IPS DF 6.9 (cell line): ENCODE results near the gene ASB18.
"Not testable (repeated sequence)": the region's sequence is repeated elsewhere in the genome, so short reads cannot be mapped to it uniquely, and the experiment has no call there.

Source experiments
- DNase-seq: peaks from one replicate; pipeline ENCODE4 v3.0.0-alpha.2; 2013; ENCODE audit warnings: low read depth, low spot score
- H3K27ac ChIP-seq: one replicate; pipeline ENCODE4 v1.5.1; 2013; ENCODE audit warnings: low read length, control low read depth
- H3K27me3 ChIP-seq: 2 replicates; pipeline ENCODE4 v1.6.1; 2013; ENCODE audit warnings: mild to moderate bottlenecking, low read length; ENCODE audit not compliant: control insufficient read depth, insufficient read depth
- H3K36me3 ChIP-seq: 2 replicates; pipeline ENCODE4 v1.6.1; 2013; ENCODE audit warnings: low read length; ENCODE audit not compliant: control insufficient read depth, insufficient read depth
- H3K4me1 ChIP-seq: 2 replicates; pipeline ENCODE4 v1.6.1; 2013; ENCODE audit warnings: low read length; ENCODE audit not compliant: control insufficient read depth, insufficient read depth
- H3K4me3 ChIP-seq: 2 replicates; pipeline ENCODE4 v1.5.1; 2013; ENCODE audit warnings: mild to moderate bottlenecking, low read length
- H3K9me3 ChIP-seq: 2 replicates; pipeline ENCODE4 v1.6.1; 2013; ENCODE audit warnings: low read length, inconsistent platforms; ENCODE audit not compliant: control insufficient read depth, insufficient read depth
- WGBS: extraction: QIAGEN DNeasy Blood & Tissue Kit; methylation state at CpG from one replicate; pipeline ENCODE4 v1.1.7; 2013; ENCODE audit warnings: mixed read lengths, missing lambda C conversion rate; ENCODE audit not compliant: insufficient read length, insufficient coverage; 5-methylcytosine and 5-hydroxymethylcytosine counted together

Gene ASB18

DNA sequence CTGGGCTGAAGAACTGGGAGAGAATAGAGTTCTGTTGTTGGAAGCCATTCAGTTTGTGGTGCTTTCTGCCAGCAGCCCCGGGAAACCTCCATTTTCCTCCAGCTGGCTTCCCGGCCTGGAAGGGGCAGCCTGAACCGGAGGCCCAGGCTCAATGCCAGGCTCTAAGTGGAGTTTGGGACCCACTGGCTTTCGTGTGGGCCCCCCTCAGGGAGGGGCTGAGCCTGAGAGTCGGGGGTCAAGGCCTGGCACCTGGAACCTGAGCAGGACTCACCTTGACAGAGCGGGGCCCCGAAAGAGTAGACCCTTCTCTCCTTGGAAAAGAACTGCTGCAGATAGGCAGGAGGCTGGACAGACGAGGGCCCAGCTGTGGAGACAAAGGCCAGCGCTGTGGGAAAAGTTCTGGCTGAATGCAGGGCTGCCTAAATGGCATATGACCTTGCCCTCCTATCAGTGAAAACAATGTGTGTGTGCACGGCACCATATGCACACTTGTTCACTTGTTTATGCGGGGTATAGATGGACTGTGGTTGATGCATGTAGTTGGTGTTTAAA lies 34.8 kb upstream of the ASB18 start:
- DNase-seq, result no peak
- H3K9me3 ChIP-seq, result no peaks in the 10 kb centered on the region
- no peak overlapping the region for H3K27ac ChIP-seq
- H3K27me3 ChIP-seq, result no peaks in the 10 kb centered on the region
- no peak overlapping the region for H3K4me3 ChIP-seq
- no peaks in the 10 kb centered on the region for H3K4me1 ChIP-seq
- no peaks in the 10 kb centered on the region for H3K36me3 ChIP-seq
- WGBS, result no CpG with 5 or more reads among the region's 11 CpGs

DNA sequence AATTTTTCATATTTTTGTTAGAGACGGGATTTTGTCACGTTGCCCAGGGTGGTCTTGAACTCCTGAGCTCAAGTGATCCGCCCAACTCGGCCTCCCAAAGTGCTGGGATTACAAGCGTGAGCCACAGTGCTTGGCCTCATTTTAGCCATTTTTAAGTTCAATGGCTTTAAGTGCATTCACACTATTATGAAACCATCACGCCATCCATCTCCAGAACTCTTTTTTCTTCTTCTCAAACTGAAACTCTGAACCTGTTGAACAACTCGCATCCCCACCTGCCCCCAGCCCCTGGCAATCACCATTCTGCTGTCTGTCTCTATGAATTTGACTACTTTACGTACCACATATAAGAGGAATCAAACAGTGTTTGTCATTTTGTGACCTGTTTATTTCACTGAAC lies 31.3 kb upstream of the ASB18 start:
- Histone ChIP-seq H3K9me3 (no peaks in the 10 kb centered on the region), H3K4me1 (no peaks in the 10 kb centered on the region), H3K36me3 (no peaks in the 10 kb centered on the region), H3K27me3 (no peaks in the 10 kb centered on the region), H3K4me3 (no peak overlapping the region), H3K27ac (no peak overlapping the region)
- no peak for DNase-seq
- no CpG with 5 or more reads among the region's 8 CpGs for WGBS

DNA sequence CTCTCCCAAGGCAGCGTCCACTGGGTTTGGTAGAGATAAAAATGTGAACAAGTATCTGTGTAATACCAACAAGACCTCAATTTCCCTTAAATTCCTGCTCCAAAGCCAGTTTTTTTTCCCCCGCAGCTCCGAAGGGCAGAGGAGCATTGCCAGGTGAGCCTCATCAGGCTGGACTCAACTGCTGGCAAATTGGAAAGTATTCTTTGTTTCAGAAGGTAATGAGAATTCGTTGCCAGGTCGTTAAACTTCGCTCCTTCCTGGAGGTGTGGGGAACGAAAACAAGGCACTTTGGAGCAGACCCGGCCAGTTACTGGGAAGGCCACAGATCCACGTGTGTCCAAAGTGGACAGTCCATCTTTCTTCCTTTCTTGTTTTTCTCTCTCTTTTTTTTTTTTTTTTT lies 30.4 kb upstream of the ASB18 start:
- H3K27me3 ChIP-seq, result no peaks in the 10 kb centered on the region
- no CpG with 5 or more reads among the region's 9 CpGs for WGBS
- H3K36me3 ChIP-seq, result no peaks in the 10 kb centered on the region
- no peak overlapping the region for H3K27ac ChIP-seq
- no peak overlapping the region for H3K4me3 ChIP-seq
- H3K4me1 ChIP-seq, result no peaks in the 10 kb centered on the region
- DNase-seq, result no peak
- no peaks in the 10 kb centered on the region for H3K9me3 ChIP-seq

DNA sequence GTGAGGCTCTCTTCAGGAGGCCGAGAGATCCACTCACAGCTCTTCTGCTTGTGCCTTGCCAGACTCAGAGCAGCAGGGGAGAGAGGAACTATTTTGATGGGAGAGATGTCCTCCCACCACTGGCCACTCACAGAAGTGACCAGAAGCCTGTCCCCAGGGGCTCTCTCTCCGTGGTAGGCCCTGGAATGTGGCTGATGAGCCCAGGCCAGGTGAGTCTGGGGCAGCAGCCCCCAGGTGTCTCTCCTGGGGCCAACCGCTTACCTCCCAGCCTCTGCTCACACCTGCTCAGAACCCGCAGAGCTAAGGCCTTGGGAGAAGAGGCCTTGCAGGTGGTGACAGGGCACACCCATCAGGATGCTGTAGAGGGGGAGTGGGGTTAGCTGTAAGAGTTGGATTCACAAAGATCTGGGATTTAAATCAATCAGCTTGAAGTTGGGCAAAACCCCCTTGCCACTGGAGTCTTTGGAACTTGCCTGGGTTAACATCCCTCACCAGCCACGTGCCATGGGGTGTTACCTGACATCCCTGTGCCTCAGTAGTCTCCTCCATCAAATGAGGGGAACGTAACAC lies 29.1 kb upstream of the ASB18 start:
- Histone ChIP-seq H3K9me3 (no peaks in the 10 kb centered on the region), H3K4me3 (no peak overlapping the region), H3K27me3 (no peaks in the 10 kb centered on the region), H3K4me1 (no peaks in the 10 kb centered on the region), H3K27ac (no peak overlapping the region), H3K36me3 (no peaks in the 10 kb centered on the region)
- WGBS, result no CpG with 5 or more reads among the region's 6 CpGs
- DNase-seq, result no peak

DNA sequence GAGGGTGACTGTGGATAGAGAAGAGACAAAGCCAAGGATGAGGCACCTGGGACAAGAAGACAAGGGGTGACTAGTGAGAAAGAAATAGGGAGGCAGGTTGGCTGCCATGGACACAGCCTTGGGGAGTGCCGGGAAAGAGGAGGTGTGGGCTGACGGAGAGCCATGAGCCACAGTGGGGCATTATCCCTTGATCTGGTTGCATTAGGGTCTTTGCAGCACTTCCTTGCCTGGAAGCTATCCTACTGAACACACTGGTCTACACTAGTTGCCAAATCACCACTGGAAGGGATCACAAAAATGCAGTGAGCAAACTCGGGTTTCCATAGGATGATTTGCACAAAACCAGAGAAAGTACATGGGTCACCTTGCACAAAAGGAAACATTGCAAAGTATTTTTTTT lies 27.7 kb upstream of the ASB18 start:
- Histone ChIP-seq H3K36me3 (no peaks in the 10 kb centered on the region), H3K4me1 (no peaks in the 10 kb centered on the region), H3K9me3 (no peaks in the 10 kb centered on the region), H3K27me3 (no peaks in the 10 kb centered on the region), H3K4me3 (no peak overlapping the region), H3K27ac (no peak overlapping the region)
- WGBS, result no CpG with 5 or more reads among the region's 3 CpGs
- DNase-seq, result no peak

DNA sequence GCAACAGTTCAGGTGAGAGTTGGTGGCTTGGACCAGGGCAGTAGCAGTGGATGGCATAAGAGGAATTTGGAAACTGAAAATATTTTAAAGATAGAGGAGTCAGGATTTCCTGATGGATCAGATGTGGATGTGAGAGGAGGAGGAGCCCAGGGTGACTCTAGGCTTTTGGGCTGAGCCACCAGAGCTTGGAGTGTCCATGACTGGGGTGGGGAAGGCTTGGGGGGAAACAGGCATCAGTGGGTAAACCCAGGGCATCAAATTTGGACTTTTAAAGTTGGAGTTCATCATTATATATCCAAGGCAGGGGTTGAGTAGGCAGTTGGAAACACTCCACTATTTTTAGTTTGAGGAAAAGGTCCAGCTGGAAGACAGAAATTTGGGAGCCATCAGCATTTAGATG lies 27.3 kb upstream of the ASB18 start:
- Histone ChIP-seq H3K27me3 (no peaks in the 10 kb centered on the region), H3K27ac (no peak overlapping the region), H3K36me3 (no peaks in the 10 kb centered on the region), H3K4me1 (no peaks in the 10 kb centered on the region), H3K9me3 (no peaks in the 10 kb centered on the region), H3K4me3 (no peak overlapping the region)
- DNase-seq, result no peak

DNA sequence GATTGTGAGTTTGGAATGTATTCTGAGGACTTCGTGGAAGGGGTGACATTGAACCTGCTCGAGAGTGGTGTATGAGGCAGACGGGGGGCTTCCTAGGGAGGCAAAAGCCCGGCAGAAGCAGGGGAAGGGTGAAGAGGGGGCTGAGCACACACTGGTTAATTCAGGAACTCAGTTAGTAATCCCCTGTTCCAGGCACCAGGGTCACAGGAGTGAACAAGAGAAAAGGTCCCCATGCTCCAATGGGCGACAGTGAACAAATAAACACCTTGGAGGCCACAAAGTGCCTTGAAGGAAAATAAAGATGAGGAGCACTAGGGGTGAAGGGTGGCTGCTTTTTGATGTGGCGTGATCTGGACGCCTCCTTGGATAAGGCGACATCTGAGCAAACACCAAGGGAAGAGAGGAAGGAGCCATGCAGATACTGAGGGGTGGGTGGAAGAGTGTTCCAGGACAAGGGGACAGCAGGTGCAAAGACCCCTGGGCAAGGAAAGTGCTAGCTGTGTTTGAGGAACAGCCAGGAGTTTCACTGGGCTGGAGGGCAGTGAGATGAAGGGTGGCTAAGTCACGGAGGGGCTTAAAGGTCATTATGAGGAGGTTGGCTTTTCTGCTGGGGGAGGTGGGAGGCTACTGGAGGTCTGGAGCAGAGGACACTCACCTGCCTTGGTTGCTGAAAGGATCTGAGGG lies 26.7 kb upstream of the ASB18 start:
- Histone ChIP-seq H3K4me1 (no peaks in the 10 kb centered on the region), H3K27me3 (no peaks in the 10 kb centered on the region)
- 100% methylated on average over 1 of the region's 9 CpGs for WGBS

DNA sequence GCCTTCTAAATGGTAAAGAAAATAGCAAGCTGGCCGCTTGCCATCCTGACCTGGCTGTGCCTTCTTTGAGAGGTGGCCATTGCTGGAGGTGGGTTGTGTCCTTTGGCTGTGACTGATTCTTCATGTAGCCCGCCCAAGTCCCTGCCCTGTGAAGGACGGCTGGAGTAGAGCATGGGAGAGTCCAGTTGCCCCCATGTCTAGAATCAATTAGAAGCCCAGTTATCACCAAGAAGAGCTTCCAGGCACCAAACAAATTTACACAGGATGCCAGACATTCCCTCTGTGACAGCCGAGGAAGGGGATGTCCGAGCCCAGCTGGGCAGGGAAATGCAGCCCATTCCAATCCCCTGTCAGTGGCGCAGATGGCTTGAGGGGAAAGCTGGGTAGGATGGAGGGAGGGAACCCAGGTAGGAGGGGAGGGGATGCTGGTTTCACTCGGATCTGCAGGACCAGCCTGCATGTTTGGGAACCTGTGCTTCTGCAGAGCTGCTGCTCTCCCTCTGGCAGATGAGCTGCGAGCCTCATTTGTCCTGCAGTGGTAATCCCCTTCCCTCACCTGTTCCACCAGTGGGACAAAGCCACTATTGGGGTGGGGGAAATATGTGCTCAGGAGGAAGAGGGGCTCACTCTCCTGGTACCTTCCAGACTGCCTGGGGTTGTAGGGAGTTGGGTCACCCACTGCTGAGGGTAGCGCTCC lies 25.7 kb upstream of the ASB18 start:
- H3K9me3 ChIP-seq, result no peaks in the 10 kb centered on the region
- no peak overlapping the region for H3K4me3 ChIP-seq
- H3K27me3 ChIP-seq, result no peaks in the 10 kb centered on the region
- no peak overlapping the region for H3K27ac ChIP-seq
- H3K4me1 ChIP-seq, result no peaks in the 10 kb centered on the region
- H3K36me3 ChIP-seq, result no peaks in the 10 kb centered on the region
- WGBS, result no CpG with 5 or more reads among the region's 9 CpGs
- DNase-seq, result no peak

More for the DNA sequence above, 26.7 kb upstream of the ASB18 start:
- no peaks in the 10 kb centered on the region for H3K9me3 ChIP-seq
- no peaks in the 10 kb centered on the region for H3K36me3 ChIP-seq
- DNase-seq, result no peak
- no peak overlapping the region for H3K27ac ChIP-seq
- no peak overlapping the region for H3K4me3 ChIP-seq

DNA sequence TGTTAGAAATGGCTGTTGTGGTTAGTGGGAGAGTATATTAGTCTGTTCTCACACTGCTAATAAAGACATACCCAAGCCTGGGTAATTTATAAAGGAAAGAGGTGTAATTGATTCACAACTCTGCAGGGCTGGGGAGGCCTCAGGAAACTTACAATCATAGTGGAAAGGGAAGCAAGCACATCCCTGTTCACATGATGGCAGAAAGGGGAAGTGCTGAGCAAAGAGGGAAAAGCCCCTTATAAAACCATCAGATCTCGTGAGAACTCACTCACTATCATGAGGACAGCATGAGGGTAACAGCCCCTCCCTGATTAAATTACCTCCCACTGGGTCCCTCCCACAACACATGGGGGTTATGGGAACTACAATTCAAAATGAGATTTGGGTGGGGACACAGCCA lies 24.2 kb upstream of the ASB18 start:
- H3K36me3 ChIP-seq, H3K4me1 ChIP-seq, H3K27ac ChIP-seq, H3K4me3 ChIP-seq, H3K27me3 ChIP-seq, H3K9me3 ChIP-seq, DNase-seq: not testable (repeated sequence)
- WGBS, result no CpG with 5 or more reads among the region's 1 CpG

DNA sequence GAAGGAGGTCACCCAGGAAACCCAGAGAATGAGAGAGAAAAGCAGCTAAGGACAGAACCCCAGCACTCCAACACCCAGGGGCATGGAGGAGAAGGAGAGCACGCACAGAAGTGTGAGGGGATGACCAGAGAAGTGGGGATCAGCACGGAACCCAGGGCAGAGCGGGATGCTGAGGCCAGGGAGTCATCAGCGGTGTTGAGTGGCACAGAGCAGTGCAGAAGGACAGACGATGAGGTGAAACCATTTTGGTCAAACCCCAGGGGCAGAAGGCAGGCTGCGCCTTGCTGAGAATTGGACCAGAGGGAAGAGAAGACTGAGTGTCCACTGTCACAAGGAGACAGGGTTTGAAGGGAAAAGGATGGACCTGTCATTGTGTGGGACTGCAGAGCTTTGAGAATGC lies 23.4 kb upstream of the ASB18 start:
- no peak for DNase-seq
- no peaks in the 10 kb centered on the region for H3K36me3 ChIP-seq
- no peaks in the 10 kb centered on the region for H3K27me3 ChIP-seq
- no peak overlapping the region for H3K27ac ChIP-seq
- no peak overlapping the region for H3K4me3 ChIP-seq
- peaks cover 1% of the 10 kb centered on the region; the same call in 1 of the 2 replicates for H3K9me3 ChIP-seq
- no peaks in the 10 kb centered on the region for H3K4me1 ChIP-seq
- WGBS, result no CpG with 5 or more reads among the region's 6 CpGs
